CD14-positive monocyte (primary cell): ENCODE results near the gene ULK3. TPM values are rescaled to one million over a fixed set of nuclear protein-coding genes. Genes with fewer than 3 reads are reported as not detected.
A peak's percentile ranks its signal among the peaks of the same experiment; 100 is the strongest.

ENCODE experiments used
- DNase-seq, 3 donors: peaks; one replicate each; pipeline ENCODE4 v3.0.0-alpha.2; 2011 to 2022
- H2AFZ ChIP-seq: 2 replicates; pipeline ENCODE4 v1.6.0; 2012; ENCODE audit warnings: mild to moderate bottlenecking, low read depth, low read length, inconsistent platforms; ENCODE audit not compliant: insufficient read depth, poor library complexity, severe bottlenecking
- H3K27ac ChIP-seq, 2 donors: 1 replicate in 1 of 2; 2 replicates in 1 of 2; pipeline ENCODE4 v1.5.1; 2012 to 2013; ENCODE audit warnings: low read length in 2 of 2, control low read depth in 1 of 2, inconsistent platforms in 1 of 2, low read depth in 1 of 2, mild to moderate bottlenecking in 1 of 2
- H3K27me3 ChIP-seq, 2 donors: one replicate each; pipeline versions ENCODE4 v1.6.0 to v1.6.1; 2011 to 2013; ENCODE audit warnings: low read length in 2 of 2; ENCODE audit not compliant: control insufficient read depth in 2 of 2, insufficient read depth in 2 of 2
- H3K36me3 ChIP-seq, 2 donors: replicated peaks in 1 of 2; 1 replicate in 1 of 2; 2 replicates in 1 of 2; pipeline versions ENCODE4 v1.5.1 to v1.6.1; 2012 to 2013; ENCODE audit warnings: low read length in 2 of 2, control low read depth in 1 of 2, inconsistent platforms in 1 of 2, mild to moderate bottlenecking in 1 of 2; ENCODE audit not compliant: insufficient read depth in 2 of 2, control insufficient read depth in 1 of 2
- H3K4me1 ChIP-seq, 2 donors: 1 replicate in 1 of 2; 2 replicates in 1 of 2; pipeline versions ENCODE4 v1.5.1 to v1.6.1; 2012 to 2013; ENCODE audit warnings: low read length in 2 of 2, control low read depth in 1 of 2, inconsistent platforms in 1 of 2, mild to moderate bottlenecking in 1 of 2, moderate library complexity in 1 of 2; ENCODE audit not compliant: insufficient read depth in 2 of 2, control insufficient read depth in 1 of 2
- H3K4me2 ChIP-seq: replicated peaks from 2 replicates; pipeline ENCODE3; 2012; ENCODE audit warnings: low read length, moderate library complexity, mild to moderate bottlenecking; ENCODE audit not compliant: poor library complexity, severe bottlenecking; ENCODE audit errors: extremely low read depth
- H3K4me3 ChIP-seq, 3 experiments: fragments of 200-600 bp in 1 of 3; sonication (generic) in 1 of 3; replicated peaks in 1 of 3; 1 replicate in 2 of 3; 2 replicates in 1 of 3; pipeline ENCODE4 v1.5.1; 2011 to 2013; ENCODE audit warnings: low read length in 3 of 3, mild to moderate bottlenecking in 3 of 3, control low read depth in 2 of 3, low read depth in 2 of 3, inconsistent platforms in 1 of 3, moderate library complexity in 1 of 3
- H3K79me2 ChIP-seq: 2 replicates; pipeline ENCODE4 v1.6.0; 2012; ENCODE audit warnings: mild to moderate bottlenecking, control low read depth, inconsistent platforms, low read length, moderate library complexity; ENCODE audit not compliant: insufficient read depth
- H3K9ac ChIP-seq: 2 replicates; pipeline ENCODE4 v1.6.0; 2017; ENCODE audit warnings: low read length, mild to moderate bottlenecking; ENCODE audit not compliant: insufficient read depth, poor library complexity, severe bottlenecking
- H3K9me3 ChIP-seq, 2 donors: replicated peaks in 1 of 2; 1 replicate in 1 of 2; 2 replicates in 1 of 2; pipeline versions ENCODE4 v1.5.1 to v1.6.1; 2012 to 2013; ENCODE audit warnings: low read length in 2 of 2, control low read depth in 1 of 2; ENCODE audit not compliant: control insufficient read depth in 1 of 2, insufficient read depth in 1 of 2
- H4K20me1 ChIP-seq: 2 replicates; pipeline ENCODE4 v1.6.0; 2012; ENCODE audit warnings: mild to moderate bottlenecking, low read length, control low read depth, moderate library complexity; ENCODE audit not compliant: insufficient read depth
- H3K27ac Mint-ChIP-seq, 7 donors: one replicate each; pipeline ENCODE4 v1.8.0; 2020; ENCODE audit warnings: mild to moderate bottlenecking in 7 of 7, mixed read lengths in 7 of 7, moderate library complexity in 6 of 7, inconsistent platforms in 2 of 7
- H3K27me3 Mint-ChIP-seq, 3 donors: one replicate each; pipeline ENCODE4 v1.8.0; 2021 to 2022; ENCODE audit warnings: low read depth in 3 of 3, mild to moderate bottlenecking in 3 of 3, mixed read lengths in 3 of 3, moderate library complexity in 3 of 3, inconsistent platforms in 1 of 3
- H3K36me3 Mint-ChIP-seq, 2 donors: one replicate each; pipeline ENCODE4 v1.8.0; 2020; ENCODE audit warnings: mixed read lengths in 2 of 2, inconsistent platforms in 1 of 2, mild to moderate bottlenecking in 1 of 2
- H3K4me1 Mint-ChIP-seq: one replicate; pipeline ENCODE4 v1.8.0; 2020; ENCODE audit warnings: mild to moderate bottlenecking, mixed read lengths
- H3K4me3 Mint-ChIP-seq, 2 donors: one replicate each; pipeline ENCODE4 v1.8.0; 2020; ENCODE audit warnings: mild to moderate bottlenecking in 2 of 2, mixed read lengths in 2 of 2, moderate library complexity in 1 of 2
- H3K9me3 Mint-ChIP-seq, 7 donors: one replicate each; pipeline ENCODE4 v1.8.0; 2020 to 2022; ENCODE audit warnings: mixed read lengths in 7 of 7, mild to moderate bottlenecking in 6 of 7, moderate library complexity in 6 of 7, inconsistent platforms in 2 of 7
- CTCF ChIP-seq: fragments of 200-600 bp; IDR thresholded peaks from one replicate; pipeline ENCODE4 v1.8.0; 2022; ENCODE audit warnings: antibody characterized with exemption, mild to moderate bottlenecking
- WGBS: methylation state at CpG from one replicate; pipeline ENCODE4 v1.1.5; 2013; ENCODE audit warnings: missing lambda C conversion rate; ENCODE audit not compliant: insufficient coverage; 5-methylcytosine and 5-hydroxymethylcytosine counted together
- intact Hi-C, 2 donors: fragments of 100-400 bp; cut with micrococcal nuclease; formaldehyde crosslinking; loops; one replicate each; pipeline versions ENCODE4 v1.15.0 to v1.15.1; 2023
- polyA plus RNA-seq, 3 donors: library from polyadenylated mRNA; depleted of rRNA in 1 of 3; unstranded in 2 of 3; stranded (reverse) in 1 of 3; fragments of 300-500 nt in 2 of 3; fragments of >200 nt in 1 of 3; fragmentation: Illumina TruSeq in 2 of 3; gene quantifications; 1 replicate in 2 of 3; 2 replicates in 1 of 3; pipeline ENCODE4 v1.2.3, GENCODE V29; 2012 to 2021

Gene ULK3
- polyA plus RNA-seq, 3 donors: 9.4 to 58.7 (median 16.0) TPM

- peaks cover 0 to 1% (median 0%) of the 10 kb centered on the region in 3 donors for H3K27me3 Mint-ChIP-seq
- Histone ChIP-seq H3K4me1 (peaks cover 4 to 14% of the 10 kb centered on the region in 2 donors), H2AFZ (no peak overlapping the region), H3K36me3 (peaks cover 50 to 56% of the 10 kb centered on the region in 2 donors), H3K4me2 (no peak overlapping the region), H4K20me1 (peaks cover 99% of the 10 kb centered on the region), H3K79me2 (peaks cover 71% of the 10 kb centered on the region), H3K9me3 (no peaks in the 10 kb centered on the region), H3K9ac (no peak overlapping the region), H3K27me3 (no peaks in the 10 kb centered on the region), H3K4me3 (no peak overlapping the region), H3K27ac (no peak overlapping the region)
- peaks cover 44 to 69% of the 10 kb centered on the region in 2 donors for H3K36me3 Mint-ChIP-seq
- peak overlapping the region in 3 of 7 donors; percentile 8 to 86 (median 37) for H3K27ac Mint-ChIP-seq
- no peak for DNase-seq
- no CpG with 5 or more reads among the region's 2 CpGs for WGBS
- H3K4me1 Mint-ChIP-seq: peaks cover 32% of the 10 kb centered on the region
- no peak overlapping the region for H3K4me3 Mint-ChIP-seq
- no peaks in the 10 kb centered on the region for H3K9me3 Mint-ChIP-seq
- TF ChIP-seq CTCF: no peak
- intact Hi-C loops: no loop called here
Observed at GRCh38 chr15:74855857-74856256, 12.9 kb upstream of the ULK3 start.

GRCh38 chr15:74854453-74855022 is 11.6 kb upstream of the ULK3 start:
- Histone ChIP-seq H3K79me2 (peaks cover 58% of the 10 kb centered on the region), H3K36me3 (peaks cover 62 to 69% of the 10 kb centered on the region in 2 donors), H3K9ac (no peak overlapping the region), H3K27me3 (no peaks in the 10 kb centered on the region), H3K9me3 (no peaks in the 10 kb centered on the region), H3K27ac (no peak overlapping the region), H3K4me3 (no peak overlapping the region), H3K4me2 (no peak overlapping the region), H3K4me1 (peaks cover under 1 to 14% of the 10 kb centered on the region in 2 donors), H4K20me1 (peaks cover 98% of the 10 kb centered on the region), H2AFZ (no peak overlapping the region)
- no peak for TF ChIP-seq CTCF
- H3K4me1 Mint-ChIP-seq: peaks cover 29% of the 10 kb centered on the region
- peaks cover 0 to 1% (median 0%) of the 10 kb centered on the region in 3 donors for H3K27me3 Mint-ChIP-seq
- no peaks in the 10 kb centered on the region for H3K9me3 Mint-ChIP-seq
- H3K27ac Mint-ChIP-seq: peak overlapping the region in 1 of 7 donors; percentile 10
- intact Hi-C loops: no loop called here
- WGBS: 98% methylated on average over 10 of the region's 13 CpGs
- H3K4me3 Mint-ChIP-seq: no peak overlapping the region
- peaks cover 57 to 78% of the 10 kb centered on the region in 2 donors for H3K36me3 Mint-ChIP-seq
- DNase-seq: no peak
